H1 (cell line): Measurements from ENCODE around the gene LYL1. TPM values are rescaled to one million over a fixed set of nuclear protein-coding genes. Genes with fewer than 3 reads are reported as not detected.

Experiments
- ASH2L ChIP-seq: fragments of 200-600, 300-600 bp; sonication (generic); IDR thresholded peaks from one replicate; pipeline ENCODE4 v1.7.1; 2017; ENCODE audit warnings: low read length
- polyA plus RNA-seq, 7 experiments: library from polyadenylated mRNA; depleted of rRNA in 3 of 7; stranded (reverse) in 5 of 7; unstranded in 2 of 7; fragments of >200 nt in 5 of 7; fragments of 200-250 nt in 2 of 7; gene quantifications; 1 replicate in 5 of 7; 2 replicates in 1 of 7; 4 replicates in 1 of 7; pipeline versions ENCODE4 v1.2.1 to v1.2.3, GENCODE V29; 2011 to 2013; ENCODE audit warnings: missing spikeins in 2 of 7, mixed read lengths in 2 of 7
- total RNA-seq: library from RNA; stranded (reverse); fragmentation: NEBNext Ultra II Directional; extraction: Animal tissue kit (Norgen Biotek cat#: 25700); gene quantifications from 2 replicates; pipeline ENCODE4 v1.2.1, GENCODE V29; 2021

Gene LYL1
- total and polyA plus RNA-seq, 2 of the 8 experiments (the other 6 are each of a cell fraction or from before 2014, with no cell fraction given), result 0.58 to 0.76 TPM

DNA sequence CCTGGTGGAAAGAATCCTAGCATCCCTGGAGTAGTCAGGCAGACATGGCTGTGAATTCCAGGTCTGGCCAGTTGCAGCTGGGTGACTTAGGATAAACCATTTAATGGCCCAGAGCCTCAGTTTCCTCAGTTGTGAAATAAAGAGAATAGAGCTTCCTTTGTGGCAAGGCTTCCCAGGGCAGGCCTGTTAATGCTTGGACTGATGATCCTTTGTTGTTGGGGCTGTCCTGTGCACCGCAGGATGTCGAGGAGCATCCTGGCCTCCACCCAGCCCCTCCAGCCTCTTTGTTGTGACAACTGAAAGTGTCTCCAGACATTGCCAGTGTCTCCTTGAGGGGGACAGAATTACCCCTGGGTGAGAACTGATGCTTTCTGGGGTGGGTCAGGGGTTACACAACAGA, 16.3 kb downstream of the LYL1 start (continued):
- TF ChIP-seq ASH2L, result no peak
